ENCODE results near the gene RIMS3.

RIMS3 gene

DNA sequence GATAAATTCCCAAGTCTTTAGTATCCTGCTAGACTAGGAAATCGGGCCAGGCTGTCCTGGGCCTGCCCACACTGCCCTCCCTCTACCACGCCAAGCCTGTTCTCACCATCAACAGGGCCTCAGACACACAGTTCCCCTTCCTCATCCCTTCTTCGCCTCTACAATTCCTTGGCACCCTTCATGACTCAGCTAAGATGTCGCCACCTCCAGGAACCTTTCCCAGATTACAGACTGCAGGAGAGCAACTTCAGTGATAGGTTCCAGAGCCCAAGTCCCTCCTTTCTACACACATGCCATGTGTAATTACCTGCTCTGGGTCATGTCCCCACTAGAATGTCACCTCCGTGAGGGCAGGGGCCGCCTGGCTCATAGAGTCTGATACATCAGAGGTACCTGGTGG lies 3.3 kb downstream of the RIMS3 start:
- intact Hi-C loops (cut with DNase I) = no loop called here
- no peak for DNase-seq

DNA sequence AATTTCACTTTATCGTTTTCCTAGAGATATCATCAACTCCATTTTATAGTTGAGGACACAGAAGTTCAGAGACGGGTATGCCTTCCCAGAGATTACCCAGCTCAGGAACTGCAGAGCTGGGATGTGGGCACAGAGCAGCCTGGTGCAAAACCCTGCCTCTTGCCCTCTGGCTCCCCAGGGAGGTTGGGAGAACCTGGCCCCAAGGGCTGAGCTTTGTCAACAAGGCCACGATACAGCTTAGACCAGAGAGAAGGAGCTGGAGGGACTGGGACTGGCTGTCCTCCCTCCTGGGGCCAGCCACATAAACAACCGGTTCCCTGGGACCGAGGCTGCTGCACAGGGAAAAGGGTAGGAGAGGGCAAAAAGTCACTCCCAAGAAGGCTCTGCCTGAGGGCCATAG lies 3.8 kb downstream of the RIMS3 start:
- DNase-seq = no peak
- intact Hi-C loops (cut with DNase I) = no loop called here

GRCh38 chr1:40659649-40659947 lies 5.9 kb downstream of the RIMS3 start:
- intact Hi-C loops (cut with DNase I) = no loop called here
- DNase-seq = no peak

DNA sequence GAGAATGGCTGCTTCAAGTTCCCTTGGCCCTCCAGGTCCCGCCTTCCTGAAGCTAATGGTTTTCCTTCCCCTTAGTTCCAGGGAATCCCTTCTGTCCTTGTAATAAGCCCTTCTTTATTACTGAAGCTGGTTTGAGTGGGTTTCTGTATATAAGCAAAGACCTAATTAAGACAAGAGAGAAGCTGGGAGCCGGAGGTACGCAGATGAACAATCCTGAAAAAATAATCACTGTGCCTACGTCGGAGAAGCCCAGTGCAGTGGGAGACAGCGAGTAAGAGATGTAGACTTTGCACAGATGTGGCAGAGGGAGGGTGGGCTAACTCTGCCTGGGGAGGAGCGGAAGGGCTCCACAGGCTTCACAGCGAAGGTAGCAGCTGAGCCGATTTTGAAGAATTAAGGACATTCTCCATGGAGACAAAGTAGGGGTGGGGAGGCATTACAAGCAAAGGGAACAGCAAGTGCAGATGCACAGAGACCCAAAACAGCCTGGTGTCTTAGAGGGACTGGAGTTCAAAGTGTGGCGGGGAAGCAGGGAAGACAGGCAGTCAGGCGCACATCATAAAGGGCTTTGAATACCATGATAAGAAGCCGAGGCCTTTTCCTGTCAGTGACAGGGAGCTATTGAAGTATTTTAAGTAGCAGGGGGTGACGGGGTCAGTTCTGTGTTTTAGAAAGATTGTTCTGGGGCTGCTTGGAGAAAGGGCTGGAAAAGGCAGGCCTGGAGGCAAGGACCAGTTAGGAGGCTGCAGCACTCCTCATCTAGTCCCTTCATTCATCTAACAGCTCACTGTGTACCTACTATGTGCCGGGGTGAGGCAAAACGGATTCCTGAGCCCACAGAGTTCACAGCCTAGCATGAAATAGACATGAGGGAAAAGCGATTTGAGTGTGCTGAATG lies 6.5 kb downstream of the RIMS3 start:
- DNase-seq = no peak
- intact Hi-C loops (cut with DNase I) = no loop called here

DNA sequence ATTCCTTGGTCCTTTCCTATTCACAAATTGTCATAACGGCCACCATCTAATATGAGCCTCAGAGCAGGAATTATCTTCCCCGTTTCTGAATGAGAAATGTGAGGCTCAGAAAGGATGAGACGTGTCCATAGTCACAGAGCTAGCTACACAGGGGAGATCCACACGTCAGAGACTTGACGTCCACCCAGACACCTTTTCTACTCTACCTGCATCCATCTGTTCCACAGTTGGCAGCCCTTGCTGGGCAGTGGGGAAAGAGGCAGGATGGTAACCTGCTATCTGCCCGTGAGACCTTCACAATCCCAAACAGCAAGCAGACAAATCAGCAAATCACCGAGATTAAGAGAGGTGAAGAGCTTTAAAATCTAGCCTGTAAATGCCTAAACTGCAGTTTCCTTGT lies 8.4 kb downstream of the RIMS3 start:
- intact Hi-C loops (cut with DNase I) = no loop called here
- DNase-seq = no peak

GRCh38 chr1:40653851-40654537 lies 11.5 kb downstream of the RIMS3 start:
- DNase-seq = no peak
- intact Hi-C loops (cut with DNase I) = no loop called here

- DNase-seq = peak in 2 of 42 donors; percentile 34 to 40
Measured at GRCh38 chr1:40652979-40653378, 12.5 kb downstream of the RIMS3 start.

DNA sequence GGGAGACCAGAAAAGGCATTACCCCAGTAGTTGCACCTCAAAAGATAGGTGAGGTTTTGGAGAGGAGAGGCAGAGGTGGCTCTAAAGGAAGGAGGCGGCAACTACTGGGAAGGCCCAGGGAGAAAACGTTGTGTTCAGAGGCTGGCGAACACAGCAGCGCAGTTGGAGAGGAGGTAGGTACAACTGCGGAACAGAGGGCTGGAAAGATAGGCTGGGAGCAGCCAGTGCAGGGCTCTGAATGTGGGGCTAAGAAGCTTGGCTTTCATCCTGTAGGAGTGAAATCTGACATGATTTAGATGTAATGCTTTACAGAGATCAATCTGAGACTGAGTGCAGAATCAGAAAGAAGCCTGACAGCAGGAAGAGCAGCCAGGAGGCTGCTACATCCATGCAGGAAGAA lies 13.0 kb downstream of the RIMS3 start:
- intact Hi-C loops (cut with DNase I) = no loop called here
- peak in 38 of 42 donors; percentile 29 to 83 (median 56) for DNase-seq

More at GRCh38 chr1:40652979-40653378, 12.5 kb downstream of the RIMS3 start:
- intact Hi-C loops (cut with DNase I) = no loop called here

- DNase-seq = peak; percentile 42 to 89 (median 72)
- intact Hi-C loops (cut with DNase I) = no loop called here
Measured at GRCh38 chr1:40651138-40651857, 14.2 kb downstream of the RIMS3 start.

GRCh38 chr1:40650075-40650474 lies 15.4 kb downstream of the RIMS3 start:
- intact Hi-C loops (cut with DNase I) = no loop called here
- DNase-seq = peak in 1 of 42 donors; percentile 26

DNA sequence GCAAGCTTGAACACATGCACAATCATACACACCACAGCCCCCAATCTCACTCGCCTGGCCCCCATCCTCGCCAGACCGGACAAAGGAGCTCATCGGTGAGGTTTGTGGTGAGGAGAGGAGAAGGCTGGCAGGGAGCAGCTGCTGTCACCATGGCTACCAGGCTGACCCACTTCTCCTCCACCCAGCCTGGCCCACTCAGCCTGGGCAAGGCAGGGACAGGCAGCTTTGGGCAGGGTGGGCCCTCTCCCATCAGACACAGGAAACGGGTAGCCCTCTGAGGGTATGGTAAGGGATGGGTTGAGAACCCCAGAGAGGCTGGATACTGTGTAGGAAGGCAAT lies 15.9 kb downstream of the RIMS3 start:
- DNase-seq = peak in 1 of 42 donors; percentile 19
- intact Hi-C loops (cut with DNase I) = no loop called here

DNA sequence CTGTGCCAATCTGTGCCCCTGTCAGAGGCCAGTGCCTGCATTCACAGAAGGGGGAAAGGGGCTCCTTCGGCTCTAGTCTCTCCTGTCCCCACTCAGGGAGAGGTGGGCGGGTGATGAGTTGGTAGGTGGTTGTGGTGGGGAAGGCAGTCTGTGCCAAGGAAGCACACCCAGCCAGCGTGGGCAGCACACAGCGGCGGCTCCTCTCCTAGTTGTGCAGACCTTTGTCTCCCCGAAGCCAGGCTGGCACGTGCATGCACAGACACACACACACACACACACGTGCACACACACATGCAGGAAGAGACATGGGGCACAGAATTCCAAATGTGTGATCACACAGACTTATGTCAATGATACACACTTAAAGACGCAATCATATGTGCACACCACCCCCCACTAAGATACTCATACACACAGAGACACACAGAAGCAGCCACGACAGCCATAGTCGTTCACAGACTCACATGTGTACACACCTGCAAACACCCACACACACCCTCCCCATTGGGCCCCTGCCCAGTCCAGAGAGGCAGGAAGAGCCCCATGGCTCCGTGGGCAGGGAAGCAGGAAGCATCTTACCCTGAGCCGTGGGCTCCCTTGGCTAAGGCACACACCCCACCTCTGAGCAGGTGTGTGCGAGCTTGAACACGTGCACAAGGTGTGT lies 16.4 kb downstream of the RIMS3 start:
- intact Hi-C loops (cut with DNase I) = no loop called here
- DNase-seq = peak in 40 of 42 donors; percentile 20 to 85 (median 62)

DNA sequence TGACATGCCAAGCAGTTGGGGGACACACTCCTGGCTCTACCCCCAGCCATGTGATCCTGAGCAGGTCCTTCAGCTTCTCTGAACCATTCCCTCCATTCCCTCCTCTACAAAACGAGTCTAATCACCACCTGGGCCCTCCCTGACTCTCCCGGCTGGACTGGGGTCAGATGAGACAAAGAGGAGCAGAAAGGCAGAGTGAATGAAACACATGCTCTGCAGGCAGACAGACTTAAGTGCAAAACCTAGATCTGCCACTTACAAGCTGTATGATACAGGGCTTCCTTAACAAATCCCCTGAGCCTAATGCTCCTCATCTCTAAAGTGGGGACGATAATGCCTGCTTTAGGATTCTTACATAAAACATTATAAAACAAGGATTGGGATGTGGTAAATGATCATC lies 17.3 kb downstream of the RIMS3 start:
- DNase-seq = no peak
- intact Hi-C loops (cut with DNase I) = no loop called here

- intact Hi-C loops (cut with DNase I) = no loop called here
- no peak for DNase-seq
Measured at GRCh38 chr1:40646315-40646714, 19.2 kb downstream of the RIMS3 start.

- intact Hi-C loops (cut with DNase I) = no loop called here
- DNase-seq = no peak
Measured at GRCh38 chr1:40645118-40645680, 20.3 kb downstream of the RIMS3 start.

- intact Hi-C loops (cut with DNase I) = no loop called here
- DNase-seq = no peak
Measured at GRCh38 chr1:40641601-40642242, 23.8 kb downstream of the RIMS3 start.

GRCh38 chr1:40640314-40641076 lies 25.0 kb downstream of the RIMS3 start:
- intact Hi-C loops (cut with DNase I) = no loop called here
- DNase-seq = peak in 21 of 42 donors; percentile 9 to 68 (median 45)

Data from head of caudate nucleus (tissue), 42 donors.